Chondrocyte (in vitro differentiated cells): ENCODE data around the gene AHNAK2. TPM values are rescaled to one million over a fixed set of nuclear protein-coding genes. Genes with fewer than 3 reads are reported as not detected.
A peak's percentile ranks its signal among the peaks of the same experiment; 100 is the strongest.

Source experiments
- DNase-seq: peaks from one replicate; pipeline ENCODE4 v3.0.0; 2021; ENCODE audit warnings: mixed read lengths, low spot score
- H3K27ac Mint-ChIP-seq: one replicate; pipeline ENCODE4 v1.8.0; 2021; ENCODE audit warnings: mild to moderate bottlenecking, moderate library complexity, mixed read lengths; ENCODE audit not compliant: unreplicated experiment
- H3K27me3 Mint-ChIP-seq: 2 replicates; pipeline ENCODE4 v1.8.0; 2021; ENCODE audit warnings: low read depth, mixed read lengths
- H3K36me3 Mint-ChIP-seq: 2 replicates; pipeline ENCODE4 v1.8.0; 2021; ENCODE audit warnings: low read depth, mixed read lengths
- H3K4me1 Mint-ChIP-seq: 2 replicates; pipeline ENCODE4 v1.8.0; 2021; ENCODE audit warnings: low read depth, mild to moderate bottlenecking, mixed read lengths
- H3K4me3 Mint-ChIP-seq: one replicate; pipeline ENCODE4 v1.8.0; 2021; ENCODE audit warnings: mild to moderate bottlenecking, moderate library complexity, mixed read lengths; ENCODE audit not compliant: unreplicated experiment
- H3K9me3 Mint-ChIP-seq: 2 replicates; pipeline ENCODE4 v1.8.0; 2021; ENCODE audit warnings: low read depth, mixed read lengths
- CTCF ChIP-seq: fragments of 200-600 bp; sonication (generic); IDR thresholded peaks from 2 replicates; pipeline ENCODE4 v1.5.0; 2021; ENCODE audit warnings: antibody characterized with exemption, mild to moderate bottlenecking, moderate library complexity
- total RNA-seq: library from RNA; stranded (reverse); gene quantifications from 3 replicates; pipeline ENCODE4 v1.2.1, GENCODE V29; 2021

AHNAK2 gene
- total RNA-seq, 1 donor from 2014 or later = 271 TPM

GRCh38 chr14:105019861-105020814 lies 42.0 kb upstream of the AHNAK2 start:
- no peak for DNase-seq
- H3K9me3 Mint-ChIP-seq = no peaks in the 10 kb centered on the region
- H3K27me3 Mint-ChIP-seq = no peaks in the 10 kb centered on the region
- H3K36me3 Mint-ChIP-seq = peaks cover 2% of the 10 kb centered on the region
- peaks cover 83% of the 10 kb centered on the region for H3K4me1 Mint-ChIP-seq
- H3K4me3 Mint-ChIP-seq = peak overlapping the region; percentile 87
- TF ChIP-seq CTCF = peak; percentile 50
- H3K27ac Mint-ChIP-seq = peak overlapping the region; percentile 91

GRCh38 chr14:105018414-105018813 lies 40.2 kb upstream of the AHNAK2 start:
- DNase-seq = no peak
- peak overlapping the region; percentile 49 for H3K27ac Mint-ChIP-seq
- H3K4me1 Mint-ChIP-seq = peaks cover 82% of the 10 kb centered on the region
- H3K36me3 Mint-ChIP-seq = peaks cover 2% of the 10 kb centered on the region
- no peaks in the 10 kb centered on the region for H3K9me3 Mint-ChIP-seq
- H3K27me3 Mint-ChIP-seq = no peaks in the 10 kb centered on the region
- H3K4me3 Mint-ChIP-seq = peak overlapping the region; percentile 87
- TF ChIP-seq CTCF = no peak

- H3K36me3 Mint-ChIP-seq = peaks cover 4% of the 10 kb centered on the region
- H3K27me3 Mint-ChIP-seq = no peaks in the 10 kb centered on the region
- no peak for TF ChIP-seq CTCF
- H3K9me3 Mint-ChIP-seq = no peaks in the 10 kb centered on the region
- no peak for DNase-seq
- H3K4me3 Mint-ChIP-seq = no peak overlapping the region
- no peak overlapping the region for H3K27ac Mint-ChIP-seq
- peaks cover 79% of the 10 kb centered on the region for H3K4me1 Mint-ChIP-seq
These were observed 37.7 kb upstream of the AHNAK2 start for GRCh38 chr14:105015905-105016304.

- Mint-ChIP-seq H3K27me3 (no peaks in the 10 kb centered on the region), H3K4me3 (no peak overlapping the region), H3K9me3 (no peaks in the 10 kb centered on the region), H3K4me1 (peaks cover 79% of the 10 kb centered on the region), H3K36me3 (peaks cover 4% of the 10 kb centered on the region), H3K27ac (no peak overlapping the region)
- no peak for TF ChIP-seq CTCF
- DNase-seq = no peak
These were observed 37.1 kb upstream of the AHNAK2 start for GRCh38 chr14:105015242-105015641.

GRCh38 chr14:105014631-105015030 lies 36.5 kb upstream of the AHNAK2 start:
- Mint-ChIP-seq H3K4me3 (no peak overlapping the region), H3K27me3 (no peaks in the 10 kb centered on the region), H3K9me3 (no peaks in the 10 kb centered on the region), H3K36me3 (peaks cover 7% of the 10 kb centered on the region), H3K27ac (no peak overlapping the region), H3K4me1 (peaks cover 73% of the 10 kb centered on the region)
- TF ChIP-seq CTCF = no peak
- DNase-seq = no peak
